HG02678 (cell line): ENCODE data around the gene CYP4F11.
"Not testable (repeated sequence)": the region's sequence is repeated elsewhere in the genome, so short reads cannot be mapped to it uniquely, and the experiment has no call there.

Source experiments
- ATAC-seq: cut with Tn5 transposase; IDR thresholded peaks from one replicate; pipeline ENCODE4 v1.9.1; 2021; ENCODE audit warnings: mild to moderate bottlenecking, moderate library complexity; ENCODE audit not compliant: unreplicated experiment

The CYP4F11 gene

GRCh38 chr19:15923702-15924101 is 10.6 kb downstream of the CYP4F11 start:
- no peak for ATAC-seq

- no peak for ATAC-seq
These were observed 12.3 kb downstream of the CYP4F11 start for GRCh38 chr19:15922021-15922420.

DNA sequence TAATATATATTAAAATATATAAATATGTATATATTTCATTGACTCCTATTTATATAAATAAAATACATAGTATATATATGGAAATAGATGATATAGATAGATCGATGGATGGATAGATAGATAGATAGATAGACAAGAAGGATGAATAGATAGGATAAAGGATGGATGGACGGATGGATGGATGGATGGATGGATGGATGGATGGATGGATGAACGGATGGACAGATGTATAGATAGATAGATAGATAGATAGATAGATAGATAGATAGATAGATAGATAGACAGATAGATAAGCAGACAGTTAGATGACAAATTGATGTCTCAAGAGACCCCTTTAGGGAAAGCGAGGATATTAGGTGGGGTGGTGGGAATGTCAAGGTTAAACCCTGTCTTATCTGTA is 15.1 kb downstream of the CYP4F11 start:
- no peak for ATAC-seq

DNA sequence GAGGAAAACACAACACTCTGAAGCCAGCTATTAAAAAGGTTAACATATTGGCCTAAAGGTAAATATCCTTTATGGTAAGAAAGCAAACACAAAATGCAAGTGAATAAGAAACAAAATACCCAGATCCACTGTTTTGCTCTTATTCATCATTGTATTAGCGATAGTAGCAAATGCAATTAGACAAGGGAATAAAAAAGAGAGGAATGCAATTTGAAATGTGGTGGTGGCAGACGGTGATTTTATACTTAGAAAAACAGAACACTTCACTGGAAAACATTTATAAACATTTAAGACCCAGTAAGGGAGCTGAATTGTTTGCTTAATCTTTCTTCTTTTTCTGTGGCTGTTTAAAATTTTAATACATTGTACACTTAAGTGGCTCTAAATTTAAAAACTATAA is 19.2 kb downstream of the CYP4F11 start:
- ATAC-seq: no peak

DNA sequence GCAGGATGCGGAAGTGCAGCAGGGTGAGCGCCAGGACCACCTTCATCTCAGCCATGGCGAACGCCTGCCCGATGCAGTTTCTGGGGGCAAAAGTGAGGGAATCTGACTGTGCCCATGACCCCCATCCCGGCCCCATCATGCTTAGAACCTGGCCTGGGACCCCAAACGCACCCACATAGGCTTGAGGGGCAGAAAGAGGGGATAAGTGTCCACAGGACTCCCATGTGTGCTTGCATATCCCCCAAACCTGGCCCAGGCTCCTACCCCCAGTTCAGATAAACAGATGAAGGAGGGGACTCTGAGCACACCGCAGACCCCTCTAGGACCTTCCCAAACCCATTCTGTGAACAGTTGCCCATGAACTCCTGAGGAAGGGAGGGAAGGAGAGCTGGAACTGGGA is 20.5 kb downstream of the CYP4F11 start:
- no peak for ATAC-seq

GRCh38 chr19:15913384-15913783 is 20.9 kb downstream of the CYP4F11 start:
- no peak for ATAC-seq

DNA sequence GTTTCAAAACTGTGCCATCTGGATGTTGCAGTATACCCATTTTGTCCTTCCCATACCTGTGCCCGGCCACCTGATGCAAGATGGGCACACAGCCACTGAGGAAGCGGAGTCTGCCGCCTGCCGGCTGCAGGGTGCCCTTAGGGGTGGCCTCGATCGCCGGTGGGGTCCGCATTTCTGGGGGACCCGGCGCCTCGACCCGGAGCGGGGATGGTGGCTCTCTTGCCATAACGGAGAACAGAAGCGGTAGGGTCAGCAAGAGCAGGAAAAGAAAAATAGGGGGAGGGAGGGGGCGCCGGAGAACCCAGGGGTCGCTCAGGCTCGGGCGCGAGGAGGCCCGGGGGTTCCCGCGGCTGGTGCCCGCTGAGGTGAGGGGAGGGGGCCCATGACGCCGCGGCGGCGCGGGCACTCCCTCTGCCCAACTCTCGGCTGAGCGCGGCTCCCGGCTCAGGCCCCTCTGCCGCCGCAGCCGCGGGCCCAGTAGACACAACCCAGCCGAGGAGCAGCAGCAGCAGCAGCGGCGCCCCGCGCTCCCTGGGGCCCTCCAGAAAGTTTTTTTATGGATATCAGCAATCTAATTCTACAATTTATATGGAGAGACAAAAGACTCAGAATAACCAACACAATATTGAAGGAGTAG is 22.6 kb downstream of the CYP4F11 start:
- no peak for ATAC-seq

DNA sequence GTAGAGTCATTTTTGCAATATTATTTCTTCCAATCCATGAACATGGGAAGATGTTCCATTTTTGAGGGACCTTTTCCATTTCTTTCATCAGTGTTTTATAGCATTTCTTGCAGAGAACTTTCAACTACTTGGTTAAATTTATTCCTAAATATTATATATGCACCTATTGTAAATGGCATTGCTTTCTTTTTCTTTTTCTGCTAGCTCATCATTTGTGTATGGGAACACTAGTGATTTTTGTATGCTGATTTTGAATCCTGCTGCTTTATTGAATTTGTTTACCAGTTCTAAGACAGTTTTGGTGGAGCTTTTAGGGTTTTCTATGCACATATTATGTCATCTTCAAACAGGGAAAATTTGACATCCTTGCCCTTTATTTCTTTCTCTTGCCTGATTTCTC is 29.3 kb downstream of the CYP4F11 start:
- no peak for ATAC-seq

GRCh38 chr19:15902898-15903297 is 31.4 kb downstream of the CYP4F11 start:
- ATAC-seq: not testable (repeated sequence)

DNA sequence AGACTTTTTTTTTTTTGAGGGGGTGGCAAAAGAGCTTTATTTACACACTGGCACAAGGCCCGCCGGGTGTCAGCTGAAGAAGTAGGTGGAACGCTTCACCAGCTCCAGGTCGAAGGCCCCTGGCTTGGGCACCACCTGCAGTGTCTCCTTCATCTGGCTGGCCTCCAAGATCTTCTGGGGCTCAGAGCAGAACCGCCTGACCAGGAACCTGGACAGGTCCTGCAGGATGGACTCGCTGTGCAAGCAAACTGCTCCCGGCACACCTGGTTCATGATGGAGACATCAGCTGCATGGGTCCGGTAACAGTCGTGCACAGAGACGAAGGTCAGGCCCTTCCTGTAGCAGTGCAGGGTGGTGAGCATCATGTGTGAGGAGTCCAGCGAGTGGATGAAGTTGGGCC is 32.1 kb downstream of the CYP4F11 start:
- ATAC-seq: no peak

DNA sequence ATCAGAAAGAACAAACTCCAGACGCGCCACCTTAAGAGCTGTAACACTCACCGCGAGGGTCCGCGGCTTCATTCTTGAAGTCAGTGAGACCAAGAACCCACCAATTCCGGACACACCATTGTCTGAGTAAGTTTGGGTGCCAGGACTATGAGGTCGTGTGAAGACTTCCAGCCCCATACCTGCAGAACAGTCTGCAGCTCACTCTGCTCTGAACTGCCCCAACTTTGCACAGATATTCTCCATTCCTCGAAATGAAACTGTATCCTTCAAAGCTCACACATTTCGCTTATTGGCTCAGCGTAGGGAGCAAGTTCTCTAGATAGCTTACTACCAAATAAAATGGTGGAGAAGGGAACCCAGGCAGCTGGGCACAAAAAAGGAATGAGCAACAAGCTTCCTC is 33.8 kb downstream of the CYP4F11 start:
- no peak for ATAC-seq

DNA sequence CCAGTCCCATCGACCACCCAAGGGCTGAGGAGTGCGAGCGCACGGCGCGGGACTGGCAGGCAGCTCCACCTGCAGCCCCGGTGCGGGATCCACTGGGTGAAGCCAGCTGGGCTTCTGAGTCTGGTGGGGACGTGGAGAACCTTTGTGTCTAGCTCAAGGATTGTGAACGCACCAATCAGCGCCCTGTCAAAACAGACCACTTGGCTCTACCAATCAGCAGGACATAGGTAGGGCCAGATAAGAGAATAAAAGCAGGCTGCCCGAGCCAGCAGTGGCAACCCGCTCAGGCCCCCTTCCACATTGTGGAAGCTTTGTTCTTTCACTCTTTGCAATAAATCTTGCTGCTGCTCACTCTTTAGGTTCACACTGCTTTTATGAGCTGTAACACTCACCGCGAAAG is 34.3 kb downstream of the CYP4F11 start:
- not testable (repeated sequence) for ATAC-seq

DNA sequence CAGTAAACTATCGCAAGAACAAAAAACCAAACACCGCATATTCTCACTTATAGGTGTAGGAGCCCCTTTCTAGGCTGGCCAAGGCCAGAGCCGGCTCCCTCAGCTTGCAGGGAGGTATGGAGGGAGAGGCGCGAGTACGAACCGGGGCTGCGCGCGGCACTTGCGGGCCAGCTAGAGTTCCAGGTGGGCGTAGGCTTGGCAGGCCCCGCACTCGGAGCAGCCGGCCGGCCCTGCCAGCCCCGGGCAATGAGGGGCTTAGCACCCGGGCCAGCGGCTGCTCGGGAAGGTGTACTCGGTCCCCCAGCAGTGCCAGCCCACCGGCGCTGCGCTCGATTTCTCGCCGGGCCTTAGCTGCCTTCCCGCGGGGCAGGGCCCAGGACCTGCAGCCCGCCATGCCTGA is 34.8 kb downstream of the CYP4F11 start:
- not testable (repeated sequence) for ATAC-seq

GRCh38 chr19:15897738-15898276 is 36.5 kb downstream of the CYP4F11 start, which contains the start of gene CYP4F2:
Gene CYP4F2 (minus strand): TSS chr19:15898074. CDS start chr19:15897611, 463 bp downstream.
- no peak for ATAC-seq

GRCh38 chr19:15897026-15897737 is 37.1 kb downstream of the CYP4F11 start:
- ATAC-seq: no peak

DNA sequence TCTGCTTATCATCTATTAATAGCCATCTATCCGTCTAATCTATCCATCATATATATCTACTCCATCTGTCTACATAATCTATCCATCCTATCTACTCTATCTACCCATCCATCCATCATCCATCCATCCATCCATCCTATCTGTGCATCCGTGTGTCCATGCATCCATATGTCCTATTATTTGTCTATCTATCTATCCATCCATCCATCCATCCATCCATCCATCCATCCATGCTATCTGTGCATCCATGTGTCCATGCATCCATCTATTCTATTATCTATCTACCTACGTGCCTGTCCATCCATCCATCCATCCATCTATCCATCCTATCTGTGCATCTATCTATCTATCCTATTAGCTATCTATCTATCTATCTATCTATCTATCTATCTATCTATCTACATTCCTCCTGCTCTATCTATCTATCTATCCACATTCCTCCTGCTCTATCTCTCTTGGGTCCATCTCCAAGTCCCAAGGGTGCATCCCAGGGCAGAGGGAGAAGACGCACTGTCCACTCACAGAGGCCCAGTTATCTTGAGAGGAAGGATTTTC is 38.4 kb downstream of the CYP4F11 start:
- ATAC-seq: no peak

- no peak for ATAC-seq
These were observed 40.0 kb downstream of the CYP4F11 start for GRCh38 chr19:15894359-15894758.

GRCh38 chr19:15893477-15893876 is 40.9 kb downstream of the CYP4F11 start:
- ATAC-seq: no peak

DNA sequence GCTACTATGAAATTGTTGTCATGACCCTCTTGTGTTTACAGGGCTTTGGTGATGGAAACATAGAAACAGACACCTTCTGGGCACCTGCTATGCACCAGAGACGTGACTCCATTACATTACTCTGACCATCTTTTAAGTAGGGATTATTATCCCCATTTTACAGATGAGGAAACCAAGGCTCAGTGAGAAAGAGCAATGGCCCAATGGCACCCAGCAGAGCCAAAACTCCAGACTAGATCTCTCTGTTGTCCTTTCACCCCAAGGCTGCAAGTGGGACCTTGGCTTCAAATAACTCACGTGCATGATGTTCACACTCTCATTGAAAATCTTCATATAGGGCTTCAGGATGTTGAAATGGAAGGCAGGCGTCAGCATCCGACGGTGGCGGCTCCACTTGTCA is 42.3 kb downstream of the CYP4F11 start:
- no peak for ATAC-seq

- ATAC-seq: no peak
These were observed 42.9 kb downstream of the CYP4F11 start for GRCh38 chr19:15891434-15891833.

DNA sequence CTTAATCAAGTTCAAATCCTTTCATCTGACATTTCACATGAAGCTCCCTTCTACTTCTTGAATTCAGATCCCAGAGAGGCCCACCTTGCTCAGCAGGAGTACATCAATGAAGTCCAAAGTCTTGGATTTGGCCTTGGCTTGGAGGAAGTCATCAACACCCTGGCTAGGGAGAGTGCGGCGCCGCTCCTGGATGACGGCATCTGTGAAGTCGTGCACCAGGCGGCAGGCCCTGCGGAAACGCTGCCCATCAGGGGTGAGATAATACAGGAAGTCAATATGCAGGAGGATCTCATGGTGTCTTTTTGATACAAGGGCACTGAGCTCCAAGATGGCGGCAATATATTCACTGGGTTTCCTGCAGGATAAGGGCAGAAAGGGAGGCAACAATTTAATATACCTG is 45.0 kb downstream of the CYP4F11 start:
- not testable (repeated sequence) for ATAC-seq

DNA sequence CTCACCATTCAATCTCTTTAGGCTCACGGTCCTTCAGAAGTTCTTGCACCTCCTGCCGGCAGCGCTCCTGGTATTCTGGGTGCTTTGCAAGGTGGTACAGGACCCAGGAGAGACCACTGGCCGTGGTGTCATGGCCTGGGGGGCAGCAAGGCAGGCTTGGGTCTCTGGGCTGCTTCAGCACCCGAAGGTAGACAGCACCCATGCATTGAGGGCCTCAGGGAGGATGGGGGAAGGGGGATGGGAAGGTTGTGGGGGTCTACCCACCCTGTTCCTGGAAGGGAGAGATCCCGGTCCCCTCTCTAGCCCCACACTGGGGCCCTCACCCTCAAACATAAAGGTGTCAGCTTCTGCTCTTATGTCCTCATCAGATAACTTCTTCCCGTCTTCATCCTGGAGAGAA is 48.4 kb downstream of the CYP4F11 start:
- no peak for ATAC-seq
